ENCODE measurements around the gene POP7.

DNA sequence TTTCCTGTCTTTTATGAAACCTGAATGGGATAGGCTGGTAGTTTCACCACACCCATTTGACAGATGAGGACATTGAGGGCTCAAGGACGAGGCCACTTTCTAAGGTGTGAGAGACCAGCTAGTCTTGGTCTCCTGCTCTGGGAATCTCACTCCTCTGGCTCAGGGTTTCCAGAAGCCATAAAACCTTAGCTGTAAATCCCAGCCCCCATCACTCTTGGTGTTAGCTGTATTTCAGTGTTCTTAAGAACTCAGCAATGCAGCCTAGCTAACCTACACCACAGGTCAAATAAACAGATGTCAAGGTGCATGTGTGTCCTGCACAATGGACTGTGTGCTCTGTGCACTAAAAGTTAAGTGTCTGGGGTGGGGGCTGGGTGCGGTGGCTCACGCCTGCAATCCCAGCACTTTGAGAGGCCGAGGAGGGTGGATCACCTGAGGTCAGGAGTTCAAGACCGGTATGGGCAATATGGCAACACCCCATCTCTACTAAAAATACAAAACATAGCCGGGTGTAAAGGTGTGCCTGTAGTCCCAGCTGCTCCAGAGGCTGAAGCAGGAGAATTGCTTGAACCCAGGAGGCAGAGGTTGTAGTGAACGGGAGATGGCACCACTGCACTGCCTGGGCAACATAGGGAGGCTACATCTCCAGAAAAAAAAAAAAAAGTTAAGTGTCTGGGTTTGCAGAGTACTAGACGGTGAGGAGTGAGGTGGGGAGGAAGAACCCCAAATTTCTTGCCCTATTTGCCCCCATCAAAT is 13.8 kb downstream of the POP7 start:
- TF ChIP-seq, protein P1, sequence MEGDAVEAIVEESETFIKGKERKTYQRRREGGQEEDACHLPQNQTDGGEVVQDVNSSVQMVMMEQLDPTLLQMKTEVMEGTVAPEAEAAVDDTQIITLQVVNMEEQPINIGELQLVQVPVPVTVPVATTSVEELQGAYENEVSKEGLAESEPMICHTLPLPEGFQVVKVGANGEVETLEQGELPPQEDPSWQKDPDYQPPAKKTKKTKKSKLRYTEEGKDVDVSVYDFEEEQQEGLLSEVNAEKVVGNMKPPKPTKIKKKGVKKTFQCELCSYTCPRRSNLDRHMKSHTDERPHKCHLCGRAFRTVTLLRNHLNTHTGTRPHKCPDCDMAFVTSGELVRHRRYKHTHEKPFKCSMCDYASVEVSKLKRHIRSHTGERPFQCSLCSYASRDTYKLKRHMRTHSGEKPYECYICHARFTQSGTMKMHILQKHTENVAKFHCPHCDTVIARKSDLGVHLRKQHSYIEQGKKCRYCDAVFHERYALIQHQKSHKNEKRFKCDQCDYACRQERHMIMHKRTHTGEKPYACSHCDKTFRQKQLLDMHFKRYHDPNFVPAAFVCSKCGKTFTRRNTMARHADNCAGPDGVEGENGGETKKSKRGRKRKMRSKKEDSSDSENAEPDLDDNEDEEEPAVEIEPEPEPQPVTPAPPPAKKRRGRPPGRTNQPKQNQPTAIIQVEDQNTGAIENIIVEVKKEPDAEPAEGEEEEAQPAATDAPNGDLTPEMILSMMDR (conservative IDR thresholded peaks at IDR 0.05): peak; percentile 50; the same call in 1 of the 2 replicates
- TF ChIP-seq EZH2 (IDR thresholded peaks at IDR 0.05; ENCODE audit: low read depth): no peak
